Measurements from ENCODE around the gene PIP5K1B. TPM values are rescaled to one million over a fixed set of nuclear protein-coding genes. Genes with fewer than 3 reads are reported as not detected.

The PIP5K1B gene
- total and polyA plus RNA-seq, 2 of the 13 experiments (the other 11 are each of a cell fraction or from before 2014, with no cell fraction given), result 15.8 to 17.5 TPM

GRCh38 chr9:68876273-68876672 lies 171.2 kb downstream of the PIP5K1B start:
- no peak overlapping the region for H3K9ac ChIP-seq (ENCODE audit: insufficient read depth, low read depth, low read length)
- peaks cover 9% of the 10 kb centered on the region; the same call in 1 of the 2 replicates for H3K4me1 ChIP-seq (ENCODE audit: insufficient read depth, low read length)
- H3K27me3 ChIP-seq (ENCODE audit: control insufficient read depth in 1 of 2, insufficient read depth in 2 of 2, low read length in 2 of 2), result no peaks in the 10 kb centered on the region
- BruUV-seq (replicated peaks), result no TSS peak
- no peak overlapping the region for H3K4me2 ChIP-seq (ENCODE audit: low read depth, low read length)
- H3K4me3 ChIP-seq (replicated peaks in 1 of 3; ENCODE audit: insufficient read depth in 1 of 3, low read depth in 2 of 3, low read length in 3 of 3), result no peak overlapping the region
- in situ Hi-C loops (cut with HindIII; ENCODE audit: extremely low pct_ligation_motif_present, low pct_unique_long_range_greater_than_20kb), result no loop called here
- no peak overlapping the region for H3K27ac ChIP-seq (ENCODE audit: extremely low read length, insufficient read depth, low read length)
- H4K20me1 ChIP-seq (ENCODE audit: insufficient read depth, low read length), result no peaks in the 10 kb centered on the region
- no peak for DNase-seq (ENCODE audit: low spot score)
- no peaks in the 10 kb centered on the region for H3K9me3 ChIP-seq (ENCODE audit: low read length)
- FAIRE-seq, result no peak
- intact Hi-C loops (cut with micrococcal nuclease; ENCODE audit: unreplicated experiment), result no loop called here
- ATAC-seq, result no peak
- no peak overlapping the region for H2AFZ ChIP-seq (ENCODE audit: low read length)
- TF ChIP-seq ZNF20 (CRISPR knock-in tag; IDR thresholded peaks at IDR 0.05) (no peak), SMAD9 (CRISPR knock-in tag; IDR thresholded peaks at IDR 0.05) (no peak), FOXO4 (CRISPR knock-in tag; conservative IDR thresholded peaks at IDR 0.05) (no peak), NFE2L2 (IDR thresholded peaks at IDR 0.05; ENCODE audit: low read length) (no peak), ZBTB26 (CRISPR knock-in tag; IDR thresholded peaks at IDR 0.05; ENCODE audit: borderline replicate concordance) (no peak)
- TF ChIP-seq, protein P1, sequence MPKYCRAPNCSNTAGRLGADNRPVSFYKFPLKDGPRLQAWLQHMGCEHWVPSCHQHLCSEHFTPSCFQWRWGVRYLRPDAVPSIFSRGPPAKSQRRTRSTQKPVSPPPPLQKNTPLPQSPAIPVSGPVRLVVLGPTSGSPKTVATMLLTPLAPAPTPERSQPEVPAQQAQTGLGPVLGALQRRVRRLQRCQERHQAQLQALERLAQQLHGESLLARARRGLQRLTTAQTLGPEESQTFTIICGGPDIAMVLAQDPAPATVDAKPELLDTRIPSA (CRISPR knock-in tag; IDR thresholded peaks at IDR 0.05; ENCODE audit: borderline replicate concordance), result no peak
- TF ChIP-seq, protein P2, sequence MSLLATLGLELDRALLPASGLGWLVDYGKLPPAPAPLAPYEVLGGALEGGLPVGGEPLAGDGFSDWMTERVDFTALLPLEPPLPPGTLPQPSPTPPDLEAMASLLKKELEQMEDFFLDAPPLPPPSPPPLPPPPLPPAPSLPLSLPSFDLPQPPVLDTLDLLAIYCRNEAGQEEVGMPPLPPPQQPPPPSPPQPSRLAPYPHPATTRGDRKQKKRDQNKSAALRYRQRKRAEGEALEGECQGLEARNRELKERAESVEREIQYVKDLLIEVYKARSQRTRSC (CRISPR knock-in tag; IDR thresholded peaks at IDR 0.05; ENCODE audit: low read depth), result no peak
- ChIA-PET POLR2A (no interaction called here), CTCF (ENCODE audit: low intra/inter-chr PET ratio, low total read pairs) (no interaction called here)
- WGBS (ENCODE audit: low lambda C conversion rate), result 97% methylated on average over 5 of the region's 5 CpGs
- H3K79me2 ChIP-seq (ENCODE audit: insufficient read depth, low read length), result no peaks in the 10 kb centered on the region
- peaks cover 2 to 9% of the 10 kb centered on the region in 2 experiments; a peak in 2 of 5 replicates for H3K36me3 ChIP-seq (replicated peaks in 1 of 2; ENCODE audit: control insufficient read depth in 1 of 2, insufficient read depth in 2 of 2, low read length in 2 of 2)
